Right lobe of liver (tissue), 6 donors: ENCODE results near the gene TAF5L. TPM values are rescaled to one million over a fixed set of nuclear protein-coding genes. Genes with fewer than 3 reads are reported as not detected.
"Not testable (repeated sequence)": the region's sequence is repeated elsewhere in the genome, so short reads cannot be mapped to it uniquely, and the experiment has no call there.

ENCODE experiments used
- ATAC-seq, 4 donors: fragments of 200-7000 bp; cut with Tn5 transposase; one replicate each; pipeline ENCODE4 v1.9.1; 2020; ENCODE audit warnings: mild to moderate bottlenecking in 4 of 4, moderate library complexity in 4 of 4
- DNase-seq, 3 donors: peaks; one replicate each; pipeline ENCODE4 v3.0.0-alpha.2; 2020
- H3K27ac ChIP-seq, 3 donors: fragments of 200-600 bp; one replicate each; pipeline ENCODE4 v1.8.0; 2022
- H3K27me3 ChIP-seq, 2 donors: fragments of 200-600 bp; one replicate each; pipeline ENCODE4 v1.8.0; 2022
- H3K36me3 ChIP-seq, 4 donors: fragments of 200-600 bp; sonication (generic) in 1 of 4; one replicate each; pipeline versions ENCODE4 v1.5.1 to v1.8.0; 2017 to 2022; ENCODE audit warnings: control low read depth in 1 of 4
- H3K4me1 ChIP-seq, 4 donors: fragments of 200-600 bp; sonication (generic) in 1 of 4; one replicate each; pipeline versions ENCODE4 v1.5.1 to v1.8.0; 2017 to 2022; ENCODE audit warnings: control low read depth in 1 of 4
- H3K4me3 ChIP-seq, 3 donors: fragments of 200-600 bp; one replicate each; pipeline ENCODE4 v1.8.0; 2022
- H3K9me3 ChIP-seq, 4 donors: fragments of 200-600 bp; sonication (generic) in 1 of 4; one replicate each; pipeline versions ENCODE4 v1.5.1 to v1.8.0; 2017 to 2022; ENCODE audit warnings: control low read depth in 1 of 4
- POLR2A ChIP-seq: fragments of 450-650 bp; IDR thresholded peaks from one replicate; pipeline ENCODE4 v1.6.1; 2017; ENCODE audit warnings: antibody characterized with exemption, mild to moderate bottlenecking
- whole genome bisulfite sequencing: methylation state at CpG from one replicate; pipeline ENCODE4 v1.1.6; 2018; ENCODE audit warnings: low coverage, low lambda C conversion rate; ENCODE audit not compliant: insufficient coverage; ENCODE audit errors: missing lambda C conversion rate; 5-methylcytosine and 5-hydroxymethylcytosine counted together
- intact Hi-C, 2 donors: fragments of 100-400 bp; cut with DNase I; formaldehyde crosslinking; loops; one replicate each; pipeline versions ENCODE4 v1.11.2 to v1.14.1; 2022
- total RNA-seq, 6 experiments: library from RNA; depleted of rRNA in 2 of 6; stranded (reverse); fragments of >200 nt in 2 of 6; fragmentation: NEBNext Ultra II Directional in 3 of 6; extraction: Animal tissue kit (Norgen Biotek cat#: 25700) in 3 of 6; gene quantifications; one replicate each; pipeline versions ENCODE4 v1.1.0 to v1.2.4, GENCODE V29; 2016 to 2023
- TF ChIP-seq, protein P1 (sequence below), 4 donors: fragments of 200-600 bp in 3 of 4; fragments of 450-650 bp in 1 of 4; IDR thresholded peaks; one replicate each; pipeline versions ENCODE4 v1.5.1 to v1.8.0; 2016 to 2022; ENCODE audit warnings: antibody characterized with exemption in 4 of 4, mild to moderate bottlenecking in 2 of 4
- donor health status: DM: no; HTN: yes; CAD: no.
- donor health status: DM: no; HTN: no; CAD: no.
- donor health status: DM: no; HTN: no; CAD: no.
- donor health status: DM: no; HTN: yes; CAD: no.
- donor health status: DM: no; HTN: yes; CAD: no.

The TAF5L gene
- total RNA-seq, 6 experiments from 2014 or later = 7.6 to 14.0 (median 9.9) TPM

DNA sequence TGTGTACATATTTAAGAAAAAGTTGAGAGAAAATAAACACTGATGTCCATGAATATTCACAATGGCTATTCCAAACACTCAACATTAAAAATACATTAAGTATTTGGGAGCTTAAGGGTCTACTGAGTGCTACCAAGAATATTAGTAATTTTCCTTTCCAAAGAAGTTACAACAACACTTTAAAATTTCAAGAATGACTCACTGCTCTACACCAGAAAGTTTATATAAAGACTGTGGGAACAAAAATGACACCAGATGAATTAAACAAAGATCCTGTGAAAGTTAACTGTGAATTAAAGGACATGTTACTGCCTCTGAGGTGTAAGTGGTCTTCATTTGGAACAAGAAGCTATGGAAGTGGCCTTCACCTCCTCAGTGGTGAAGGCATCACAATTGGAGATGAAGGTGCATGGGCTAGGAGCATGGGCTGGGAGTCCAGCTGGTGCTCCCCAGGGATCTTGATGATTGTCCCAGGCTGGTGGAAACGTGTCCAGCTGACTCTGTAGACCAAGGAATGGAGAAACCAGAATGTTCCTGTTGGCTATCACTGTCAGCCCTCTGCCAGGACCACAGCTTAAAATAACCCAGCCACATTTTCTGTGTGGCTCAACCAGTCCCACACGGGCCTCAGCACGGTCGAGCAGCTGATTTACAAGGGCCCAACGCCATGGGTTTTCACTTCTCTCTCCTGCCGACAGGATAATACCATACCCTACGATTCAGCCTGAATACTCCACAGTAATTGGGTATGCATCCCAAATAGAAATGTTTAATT, 28.8 kb downstream of the TAF5L start:
- WGBS = 83% methylated on average over 6 of the region's 7 CpGs
- peak overlapping the region in 1 of 3 donors; percentile 52 for H3K27ac ChIP-seq

DNA sequence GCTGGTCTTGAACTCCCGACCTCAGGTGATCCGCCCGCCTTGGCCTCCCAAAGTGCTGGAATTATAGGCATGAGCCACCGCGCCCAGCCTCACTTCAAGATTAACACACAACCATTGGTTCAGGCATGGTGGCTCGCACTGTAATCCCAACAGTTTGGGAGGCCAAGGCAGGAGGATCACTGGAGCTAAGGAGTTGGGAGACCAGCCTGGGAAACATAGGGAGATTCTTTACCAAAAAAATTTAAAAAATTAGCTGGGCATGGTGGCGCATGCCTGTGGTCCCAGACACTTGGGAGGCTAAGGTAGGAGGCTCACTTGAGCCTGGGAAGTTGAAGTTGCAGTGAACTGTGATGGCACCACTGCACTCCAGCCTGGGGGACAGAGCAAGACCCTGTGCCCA, 30.0 kb downstream of the TAF5L start:
- ATAC-seq, intact Hi-C loops, H3K27ac ChIP-seq, H3K27me3 ChIP-seq, H3K4me3 ChIP-seq, H3K4me1 ChIP-seq, H3K9me3 ChIP-seq, DNase-seq: not testable (repeated sequence)
- peaks cover 0 to 29% (median 8%) of the 10 kb centered on the region in 4 donors for H3K36me3 ChIP-seq
- WGBS = 100% methylated on average over 4 of the region's 7 CpGs

More for the DNA sequence above, 28.8 kb downstream of the TAF5L start:
- Histone ChIP-seq H3K9me3 (no peaks in the 10 kb centered on the region), H3K27me3 (no peaks in the 10 kb centered on the region), H3K36me3 (peaks cover 0 to 38% (median 13%) of the 10 kb centered on the region in 4 donors), H3K4me1 (no peaks in the 10 kb centered on the region), H3K4me3 (no peak overlapping the region)
- DNase-seq (no peak), ATAC-seq (peak in 1 of 4 donors; percentile 36)
- no peak for TF ChIP-seq POLR2A
- TF ChIP-seq, protein P1, sequence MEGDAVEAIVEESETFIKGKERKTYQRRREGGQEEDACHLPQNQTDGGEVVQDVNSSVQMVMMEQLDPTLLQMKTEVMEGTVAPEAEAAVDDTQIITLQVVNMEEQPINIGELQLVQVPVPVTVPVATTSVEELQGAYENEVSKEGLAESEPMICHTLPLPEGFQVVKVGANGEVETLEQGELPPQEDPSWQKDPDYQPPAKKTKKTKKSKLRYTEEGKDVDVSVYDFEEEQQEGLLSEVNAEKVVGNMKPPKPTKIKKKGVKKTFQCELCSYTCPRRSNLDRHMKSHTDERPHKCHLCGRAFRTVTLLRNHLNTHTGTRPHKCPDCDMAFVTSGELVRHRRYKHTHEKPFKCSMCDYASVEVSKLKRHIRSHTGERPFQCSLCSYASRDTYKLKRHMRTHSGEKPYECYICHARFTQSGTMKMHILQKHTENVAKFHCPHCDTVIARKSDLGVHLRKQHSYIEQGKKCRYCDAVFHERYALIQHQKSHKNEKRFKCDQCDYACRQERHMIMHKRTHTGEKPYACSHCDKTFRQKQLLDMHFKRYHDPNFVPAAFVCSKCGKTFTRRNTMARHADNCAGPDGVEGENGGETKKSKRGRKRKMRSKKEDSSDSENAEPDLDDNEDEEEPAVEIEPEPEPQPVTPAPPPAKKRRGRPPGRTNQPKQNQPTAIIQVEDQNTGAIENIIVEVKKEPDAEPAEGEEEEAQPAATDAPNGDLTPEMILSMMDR (IDR thresholded peaks at IDR 0.05) = no peak
- intact Hi-C loops = no loop called here

DNA sequence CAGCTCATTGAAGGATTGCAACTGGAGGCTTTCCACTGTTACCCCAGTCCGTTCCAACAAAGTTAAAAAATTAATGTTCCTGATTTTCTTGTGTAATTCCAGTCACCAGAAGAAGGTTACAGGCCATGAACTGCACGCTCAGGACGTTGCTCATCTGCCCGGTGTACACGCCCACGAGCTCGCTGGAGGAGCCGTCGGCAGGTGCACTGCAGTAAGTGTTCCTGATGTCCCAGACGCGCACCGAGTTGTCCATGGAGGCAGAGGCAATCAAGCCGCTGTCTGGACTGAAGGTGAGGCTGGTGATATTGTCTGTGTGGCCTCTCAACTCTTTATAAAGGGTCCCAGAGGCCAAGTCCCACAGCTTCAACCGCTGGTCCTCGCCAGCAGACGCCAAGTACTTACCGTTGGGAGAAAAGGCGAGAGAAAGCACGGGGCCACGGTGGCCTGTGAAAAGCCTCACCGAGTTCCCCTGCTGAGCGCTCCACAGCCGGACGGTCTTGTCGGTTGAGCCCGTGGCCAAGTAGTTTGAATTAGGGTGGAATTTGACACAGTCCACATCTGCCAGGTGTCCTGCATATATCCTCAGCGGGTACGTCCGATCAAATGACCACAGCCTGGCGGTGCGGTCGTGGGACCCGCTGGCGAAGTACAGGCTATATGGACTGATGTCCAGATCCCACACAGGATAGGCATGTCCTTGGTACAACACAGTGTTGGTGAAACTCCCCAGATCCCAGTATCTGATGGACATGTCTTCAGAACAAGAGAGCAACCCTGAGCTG, 31.5 kb downstream of the TAF5L start:
- Histone ChIP-seq H3K9me3 (no peaks in the 10 kb centered on the region), H3K27ac (no peak overlapping the region), H3K36me3 (peaks cover 0 to 22% (median 8%) of the 10 kb centered on the region in 4 donors), H3K27me3 (no peaks in the 10 kb centered on the region), H3K4me3 (no peak overlapping the region), H3K4me1 (no peaks in the 10 kb centered on the region)
- TF ChIP-seq, protein P1 (IDR thresholded peaks at IDR 0.05) = no peak
- TF ChIP-seq POLR2A = no peak
- DNase-seq (no peak), ATAC-seq (no peak)
- intact Hi-C loops = no loop called here
- WGBS = 73% methylated on average over 5 of the region's 34 CpGs

DNA sequence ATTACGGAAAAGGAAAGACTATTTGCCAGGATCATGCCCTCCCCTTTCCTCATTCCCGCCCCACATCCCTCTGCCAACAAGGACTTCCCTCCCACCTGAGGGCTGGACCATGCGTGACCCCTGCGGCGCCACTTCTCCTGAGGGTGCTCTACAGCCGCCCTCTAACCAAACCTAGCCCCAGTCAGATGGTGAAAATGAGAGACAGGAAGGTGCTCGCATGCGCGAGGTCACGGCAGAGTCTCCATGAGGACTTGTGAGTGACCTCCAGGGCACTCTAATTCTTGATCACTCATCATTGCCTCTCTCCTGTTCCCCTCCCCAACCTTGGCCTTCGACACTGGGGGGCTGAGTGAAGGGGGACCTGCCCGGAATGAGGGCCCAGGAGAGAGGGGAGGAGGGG, 32.1 kb downstream of the TAF5L start:
- DNase-seq = no peak
- no peak for ATAC-seq
- WGBS = 72% methylated on average over 4 of the region's 12 CpGs
- Histone ChIP-seq H3K27me3 (no peaks in the 10 kb centered on the region), H3K27ac (no peak overlapping the region), H3K9me3 (no peaks in the 10 kb centered on the region), H3K4me1 (no peaks in the 10 kb centered on the region), H3K4me3 (no peak overlapping the region), H3K36me3 (peaks cover 0 to 22% (median 8%) of the 10 kb centered on the region in 4 donors)
- intact Hi-C loops = no loop called here
- TF ChIP-seq, protein P1 (IDR thresholded peaks at IDR 0.05) = no peak
- TF ChIP-seq POLR2A = no peak

DNA sequence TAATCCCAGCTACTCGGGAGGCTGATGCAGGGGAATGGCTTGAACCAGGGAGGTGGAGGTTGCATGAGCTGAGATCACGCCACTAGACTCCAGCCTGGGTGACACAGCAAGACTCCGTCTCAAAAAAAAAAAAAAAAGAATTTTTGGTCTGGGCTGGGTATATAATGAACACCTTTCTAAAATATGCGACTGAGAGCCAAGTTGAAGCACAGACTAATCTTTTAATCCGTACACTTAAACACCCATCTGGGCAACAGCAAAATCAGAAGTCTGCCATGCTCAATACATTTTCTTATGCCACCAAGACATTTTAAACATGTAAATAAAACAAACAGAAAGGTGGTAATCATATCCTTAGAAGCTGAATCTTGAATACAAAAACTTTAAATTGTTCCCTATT, 35.8 kb downstream of the TAF5L start:
- H3K4me1 ChIP-seq = no peaks in the 10 kb centered on the region
- H3K9me3 ChIP-seq = no peaks in the 10 kb centered on the region
- ATAC-seq (no peak), DNase-seq (no peak)
- intact Hi-C loops = no loop called here
- no peaks in the 10 kb centered on the region for H3K27me3 ChIP-seq
- peaks cover 0 to 22% (median 8%) of the 10 kb centered on the region in 4 donors for H3K36me3 ChIP-seq
- TF ChIP-seq, protein P1 (IDR thresholded peaks at IDR 0.05) = no peak
- no peak for TF ChIP-seq POLR2A
- H3K27ac ChIP-seq = no peak overlapping the region
- no peak overlapping the region for H3K4me3 ChIP-seq
- 89% methylated on average over 5 of the region's 5 CpGs for WGBS
